ENCODE data around the gene RAD51C. TPM values are rescaled to one million over a fixed set of nuclear protein-coding genes. Genes with fewer than 3 reads are reported as not detected.
A peak's percentile ranks its signal among the peaks of the same experiment; 100 is the strongest.

Gene RAD51C
- total RNA-seq, 1 donor: 17.4 TPM

DNA sequence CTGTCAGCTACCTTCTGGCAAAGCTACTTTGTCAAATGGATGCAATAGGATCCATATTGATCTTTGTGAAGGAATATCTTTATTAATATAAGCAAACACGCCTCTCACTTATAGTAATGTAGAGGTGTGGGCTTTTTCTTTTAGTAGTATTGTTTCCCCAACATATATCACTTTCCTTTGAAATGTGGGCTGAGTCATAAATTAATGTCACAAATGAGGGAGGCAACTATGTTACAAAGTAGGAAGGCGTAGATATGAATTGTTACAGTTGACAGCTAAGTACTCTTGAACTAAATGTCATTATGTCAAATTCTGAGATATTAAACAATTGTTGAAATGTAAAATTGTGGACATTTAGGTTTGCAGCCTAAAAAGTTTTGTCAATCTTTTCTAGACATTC, 60.6 kb downstream of the RAD51C start:
- no peak overlapping the region for H2AFZ ChIP-seq (ENCODE audit: low read length)
- no peaks in the 10 kb centered on the region for H3K36me3 ChIP-seq (ENCODE audit: insufficient read depth, low read length)
- peaks cover 5% of the 10 kb centered on the region for H3K4me1 ChIP-seq (ENCODE audit: insufficient read depth, low read length)
- H4K20me1 ChIP-seq (ENCODE audit: insufficient read depth, low read length): no peaks in the 10 kb centered on the region
- TF ChIP-seq CTCF (IDR thresholded peaks at IDR 0.05; ENCODE audit: extremely low read depth, low read depth, low read length): no peak
- H3K27ac ChIP-seq (ENCODE audit: low read depth, low read length): no peak overlapping the region
- H3K79me2 ChIP-seq (ENCODE audit: insufficient read depth, low read length): no peaks in the 10 kb centered on the region
- no peak for DNase-seq (ENCODE audit: insufficient read length, low spot score, missing footprints)
- H3K4me2 ChIP-seq (ENCODE audit: insufficient read depth, low read length): no peak overlapping the region
- peaks cover 31% of the 10 kb centered on the region for H3K27me3 ChIP-seq (ENCODE audit: insufficient read depth, low read length)
- H3K9me3 ChIP-seq (ENCODE audit: low read depth, low read length): no peaks in the 10 kb centered on the region
- no peak overlapping the region for H3K4me3 ChIP-seq (ENCODE audit: insufficient read depth, low read length)

- H4K20me1 ChIP-seq (ENCODE audit: insufficient read depth, low read length): no peaks in the 10 kb centered on the region
- H3K79me2 ChIP-seq (ENCODE audit: insufficient read depth, low read length): no peaks in the 10 kb centered on the region
- no peak overlapping the region for H3K27ac ChIP-seq (ENCODE audit: low read depth, low read length)
- H3K9me3 ChIP-seq (ENCODE audit: low read depth, low read length): no peaks in the 10 kb centered on the region
- no peak for DNase-seq (ENCODE audit: insufficient read length, low spot score, missing footprints)
- peak overlapping the region; percentile 84 for H3K4me2 ChIP-seq (ENCODE audit: insufficient read depth, low read length)
- H3K4me1 ChIP-seq (ENCODE audit: insufficient read depth, low read length): peaks cover 5% of the 10 kb centered on the region
- no peak for TF ChIP-seq CTCF (IDR thresholded peaks at IDR 0.05; ENCODE audit: extremely low read depth, low read depth, low read length)
- peaks cover 49% of the 10 kb centered on the region for H3K27me3 ChIP-seq (ENCODE audit: insufficient read depth, low read length)
- peak overlapping the region; percentile 73 for H3K4me3 ChIP-seq (ENCODE audit: insufficient read depth, low read length)
- H3K36me3 ChIP-seq (ENCODE audit: insufficient read depth, low read length): no peaks in the 10 kb centered on the region
- peak overlapping the region; percentile 65 for H2AFZ ChIP-seq (ENCODE audit: low read length)
These were observed 62.8 kb downstream of the RAD51C start for GRCh38 chr17:58755269-58755576.

- Histone ChIP-seq H3K4me1 (ENCODE audit: insufficient read depth, low read length) (peaks cover 5% of the 10 kb centered on the region), H3K79me2 (ENCODE audit: insufficient read depth, low read length) (no peaks in the 10 kb centered on the region), H3K36me3 (ENCODE audit: insufficient read depth, low read length) (no peaks in the 10 kb centered on the region), H2AFZ (ENCODE audit: low read length) (peak within 1 kb of the TSS; percentile 65), H3K4me2 (ENCODE audit: insufficient read depth, low read length) (peak within 1 kb of the TSS; percentile 84), H4K20me1 (ENCODE audit: insufficient read depth, low read length) (no peaks in the 10 kb centered on the region), H3K9me3 (ENCODE audit: low read depth, low read length) (no peaks in the 10 kb centered on the region), H3K4me3 (ENCODE audit: insufficient read depth, low read length) (peak within 1 kb of the TSS; percentile 73), H3K27ac (ENCODE audit: low read depth, low read length) (no peak within 1 kb of the TSS), H3K27me3 (ENCODE audit: insufficient read depth, low read length) (peaks cover 54% of the 10 kb centered on the region)
- peak; percentile 95 for DNase-seq (ENCODE audit: insufficient read length, low spot score, missing footprints)
- TF ChIP-seq CTCF (IDR thresholded peaks at IDR 0.05; ENCODE audit: extremely low read depth, low read depth, low read length): no peak
These were observed 63.3 kb downstream of the RAD51C start, which contains the start of gene PPM1E for GRCh38 chr17:58755577-58756245. TSS of gene PPM1E (plus strand) at chr17:58755854.

- no peak for TF ChIP-seq CTCF (IDR thresholded peaks at IDR 0.05; ENCODE audit: extremely low read depth, low read depth, low read length)
- peak overlapping the region; percentile 73 for H3K4me3 ChIP-seq (ENCODE audit: insufficient read depth, low read length)
- H2AFZ ChIP-seq (ENCODE audit: low read length): peak overlapping the region; percentile 65
- DNase-seq (ENCODE audit: insufficient read length, low spot score, missing footprints): peak; percentile 82
- H3K27ac ChIP-seq (ENCODE audit: low read depth, low read length): no peak overlapping the region
- H3K27me3 ChIP-seq (ENCODE audit: insufficient read depth, low read length): peaks cover 58% of the 10 kb centered on the region
- H3K4me1 ChIP-seq (ENCODE audit: insufficient read depth, low read length): peaks cover 5% of the 10 kb centered on the region
- H4K20me1 ChIP-seq (ENCODE audit: insufficient read depth, low read length): no peaks in the 10 kb centered on the region
- no peaks in the 10 kb centered on the region for H3K36me3 ChIP-seq (ENCODE audit: insufficient read depth, low read length)
- H3K9me3 ChIP-seq (ENCODE audit: low read depth, low read length): no peaks in the 10 kb centered on the region
- H3K4me2 ChIP-seq (ENCODE audit: insufficient read depth, low read length): peak overlapping the region; percentile 84
- H3K79me2 ChIP-seq (ENCODE audit: insufficient read depth, low read length): no peaks in the 10 kb centered on the region
These were observed 64.1 kb downstream of the RAD51C start for GRCh38 chr17:58756246-58757161.
